ENCODE results near the gene PRUNE1. TPM values are rescaled to one million over a fixed set of nuclear protein-coding genes. Genes with fewer than 3 reads are reported as not detected.

The PRUNE1 gene
- total and polyA plus RNA-seq, 2 donors from 2014 or later: 24.0 to 25.6 TPM

DNA sequence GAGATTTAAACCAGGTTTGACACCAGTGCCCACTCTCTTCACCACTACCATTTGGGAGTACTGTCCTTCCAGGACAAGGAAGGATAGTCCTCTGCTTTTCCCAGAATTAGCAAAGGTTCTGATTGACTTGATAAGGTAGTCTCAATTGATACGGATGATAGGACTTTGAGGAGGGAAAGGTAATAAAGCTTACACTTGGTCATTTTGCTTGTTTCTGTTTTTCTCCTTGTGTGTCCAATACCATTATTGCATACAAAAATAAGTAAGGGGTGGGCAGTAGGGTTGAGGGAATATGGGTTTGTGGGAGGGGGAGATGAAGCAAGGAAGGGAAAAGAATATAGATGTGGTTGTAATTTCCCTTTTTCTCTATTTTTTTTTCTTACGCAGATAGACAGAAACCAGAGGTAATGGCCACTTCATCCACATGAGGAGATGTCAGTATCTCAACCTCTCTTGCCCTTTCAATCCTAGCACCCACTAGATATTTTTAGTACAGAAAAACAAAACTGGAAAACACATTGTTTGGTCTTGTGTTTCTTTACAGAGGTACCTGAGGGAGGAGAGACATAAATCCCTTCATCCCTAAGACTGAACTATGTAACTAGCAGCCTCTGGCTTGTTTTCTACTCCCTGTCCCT lies 41.9 kb downstream of the PRUNE1 start:
- Histone ChIP-seq H3K4me1 (ENCODE audit: control insufficient read depth in 2 of 3, insufficient read depth in 2 of 3, low read depth in 1 of 3, low read length in 3 of 3) (peaks cover 3 to 5% (median 3%) of the 10 kb centered on the region in 3 donors), H3K4me3 (ENCODE audit: low read length in 3 of 3) (no peak overlapping the region), H3K27me3 (ENCODE audit: control insufficient read depth, insufficient read depth, low read length) (no peaks in the 10 kb centered on the region), H3K9me3 (ENCODE audit: control insufficient read depth in 2 of 3, insufficient read depth in 1 of 3, low read length in 3 of 3) (no peaks in the 10 kb centered on the region), H3K9ac (ENCODE audit: low read length in 3 of 3) (no peak overlapping the region), H3K27ac (ENCODE audit: low read depth in 2 of 2, low read length in 2 of 2) (no peak overlapping the region), H3K36me3 (ENCODE audit: control insufficient read depth in 2 of 3, insufficient read depth in 3 of 3, low read length in 3 of 3) (peaks cover 1 to 32% (median 19%) of the 10 kb centered on the region in 3 donors)
- FAIRE-seq (no peak), DNase-seq (no peak)
- TF ChIP-seq, protein P1, sequence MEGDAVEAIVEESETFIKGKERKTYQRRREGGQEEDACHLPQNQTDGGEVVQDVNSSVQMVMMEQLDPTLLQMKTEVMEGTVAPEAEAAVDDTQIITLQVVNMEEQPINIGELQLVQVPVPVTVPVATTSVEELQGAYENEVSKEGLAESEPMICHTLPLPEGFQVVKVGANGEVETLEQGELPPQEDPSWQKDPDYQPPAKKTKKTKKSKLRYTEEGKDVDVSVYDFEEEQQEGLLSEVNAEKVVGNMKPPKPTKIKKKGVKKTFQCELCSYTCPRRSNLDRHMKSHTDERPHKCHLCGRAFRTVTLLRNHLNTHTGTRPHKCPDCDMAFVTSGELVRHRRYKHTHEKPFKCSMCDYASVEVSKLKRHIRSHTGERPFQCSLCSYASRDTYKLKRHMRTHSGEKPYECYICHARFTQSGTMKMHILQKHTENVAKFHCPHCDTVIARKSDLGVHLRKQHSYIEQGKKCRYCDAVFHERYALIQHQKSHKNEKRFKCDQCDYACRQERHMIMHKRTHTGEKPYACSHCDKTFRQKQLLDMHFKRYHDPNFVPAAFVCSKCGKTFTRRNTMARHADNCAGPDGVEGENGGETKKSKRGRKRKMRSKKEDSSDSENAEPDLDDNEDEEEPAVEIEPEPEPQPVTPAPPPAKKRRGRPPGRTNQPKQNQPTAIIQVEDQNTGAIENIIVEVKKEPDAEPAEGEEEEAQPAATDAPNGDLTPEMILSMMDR (IDR thresholded peaks at IDR 0.05; ENCODE audit: borderline replicate concordance, extremely low read depth, insufficient read depth): no peak
- intact Hi-C loops (cut with DNase I): no loop called here

DNA sequence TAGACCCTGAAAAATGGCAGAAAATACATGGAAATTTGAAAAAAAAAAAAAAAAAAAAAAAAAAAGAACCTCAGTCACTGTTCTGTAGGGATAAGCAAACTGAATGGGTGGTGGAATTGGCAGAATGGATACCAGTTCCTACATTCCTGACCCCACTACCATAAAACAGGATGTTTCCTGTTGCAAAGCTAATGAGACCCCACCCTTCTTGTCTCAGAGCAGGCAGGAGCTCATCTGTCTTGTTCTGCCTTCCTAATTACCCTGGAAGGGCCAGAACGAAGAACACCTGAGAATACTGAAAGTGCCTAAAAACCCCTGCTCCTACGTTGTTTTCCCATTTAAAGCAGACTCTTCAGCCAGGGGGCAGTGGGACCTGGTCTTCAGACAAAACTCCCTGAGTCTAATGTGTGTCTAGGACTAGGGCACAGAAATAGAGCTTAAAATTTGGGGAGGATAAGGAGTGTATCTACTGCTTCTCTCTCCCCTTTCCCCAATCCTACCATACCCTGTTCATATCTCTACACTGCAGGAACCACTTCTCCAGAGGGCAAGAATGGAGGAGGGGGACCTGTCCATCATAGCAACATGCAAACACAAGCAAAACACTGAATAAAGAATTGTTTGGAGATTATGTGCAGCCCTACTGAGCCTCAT lies 43.2 kb downstream of the PRUNE1 start:
- FAIRE-seq: no peak
- Histone ChIP-seq H3K27ac (ENCODE audit: low read depth in 2 of 2, low read length in 2 of 2) (no peak overlapping the region), H3K4me3 (ENCODE audit: low read length in 3 of 3) (no peak overlapping the region), H3K36me3 (ENCODE audit: control insufficient read depth in 2 of 3, insufficient read depth in 3 of 3, low read length in 3 of 3) (peaks cover 5 to 43% (median 26%) of the 10 kb centered on the region in 3 donors), H3K27me3 (ENCODE audit: control insufficient read depth, insufficient read depth, low read length) (no peaks in the 10 kb centered on the region), H3K9ac (ENCODE audit: low read length in 3 of 3) (no peak overlapping the region), H3K9me3 (ENCODE audit: control insufficient read depth in 2 of 3, insufficient read depth in 1 of 3, low read length in 3 of 3) (no peaks in the 10 kb centered on the region), H3K4me1 (ENCODE audit: control insufficient read depth in 2 of 3, insufficient read depth in 2 of 3, low read depth in 1 of 3, low read length in 3 of 3) (peaks cover 3 to 14% (median 12%) of the 10 kb centered on the region in 3 donors)
- intact Hi-C loops (cut with DNase I): no loop called here
- DNase-seq: no peak
- TF ChIP-seq, protein P1 (IDR thresholded peaks at IDR 0.05; ENCODE audit: borderline replicate concordance, extremely low read depth, insufficient read depth): no peak

DNA sequence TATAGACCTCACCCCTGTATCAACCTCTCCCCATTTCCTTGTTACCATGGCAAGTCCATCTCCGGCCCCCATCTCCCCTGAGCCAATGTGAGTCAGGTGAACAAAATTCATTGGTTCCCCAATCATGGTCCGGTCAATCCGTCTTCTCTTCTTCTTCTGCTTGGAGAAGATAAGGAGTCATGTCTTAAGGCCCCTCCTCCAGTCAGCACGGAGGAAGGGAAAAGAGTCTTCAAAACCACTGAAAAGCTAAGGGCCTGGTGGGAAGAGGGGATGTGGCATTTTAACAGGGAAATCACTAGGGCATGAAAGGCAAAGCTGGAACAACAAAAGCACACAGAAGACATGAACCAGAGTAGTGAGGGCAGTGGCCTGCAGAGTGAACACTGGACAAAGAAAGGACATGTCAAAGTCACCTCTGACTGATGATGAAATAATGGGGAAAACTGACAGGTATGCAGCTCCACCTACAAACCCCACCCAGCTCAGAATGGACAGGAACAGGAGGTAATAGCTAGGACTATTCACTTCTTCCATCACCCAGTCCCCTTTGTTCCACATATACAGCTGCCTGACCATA lies 46.8 kb downstream of the PRUNE1 start:
- DNase-seq: no peak
- Histone ChIP-seq H3K27me3 (ENCODE audit: control insufficient read depth, insufficient read depth, low read length) (no peaks in the 10 kb centered on the region), H3K9ac (ENCODE audit: low read length in 3 of 3) (peak overlapping the region in 1 of 3 donors; percentile 13), H3K9me3 (ENCODE audit: control insufficient read depth in 2 of 3, insufficient read depth in 1 of 3, low read length in 3 of 3) (no peaks in the 10 kb centered on the region), H3K36me3 (ENCODE audit: control insufficient read depth in 2 of 3, insufficient read depth in 3 of 3, low read length in 3 of 3) (peaks cover 7 to 48% (median 26%) of the 10 kb centered on the region in 3 donors), H3K4me3 (ENCODE audit: low read length in 3 of 3) (peak overlapping the region in 1 of 3 donors; percentile 21), H3K27ac (ENCODE audit: low read depth in 2 of 2, low read length in 2 of 2) (no peak overlapping the region), H3K4me1 (ENCODE audit: control insufficient read depth in 2 of 3, insufficient read depth in 2 of 3, low read depth in 1 of 3, low read length in 3 of 3) (peaks cover 4 to 21% (median 18%) of the 10 kb centered on the region in 3 donors)
- TF ChIP-seq, protein P1 (IDR thresholded peaks at IDR 0.05; ENCODE audit: borderline replicate concordance, extremely low read depth, insufficient read depth): no peak
- intact Hi-C loops (cut with DNase I): no loop called here
- FAIRE-seq: no peak
